HG03280 (cell line): ENCODE data around the gene SSNA1.
A peak's percentile ranks its signal among the peaks of the same experiment; 100 is the strongest.

Experiments used
- ATAC-seq: cut with Tn5 transposase; IDR thresholded peaks from one replicate; pipeline ENCODE4 v1.9.1; 2021; ENCODE audit warnings: mild to moderate bottlenecking, moderate library complexity; ENCODE audit not compliant: unreplicated experiment

Gene SSNA1

DNA sequence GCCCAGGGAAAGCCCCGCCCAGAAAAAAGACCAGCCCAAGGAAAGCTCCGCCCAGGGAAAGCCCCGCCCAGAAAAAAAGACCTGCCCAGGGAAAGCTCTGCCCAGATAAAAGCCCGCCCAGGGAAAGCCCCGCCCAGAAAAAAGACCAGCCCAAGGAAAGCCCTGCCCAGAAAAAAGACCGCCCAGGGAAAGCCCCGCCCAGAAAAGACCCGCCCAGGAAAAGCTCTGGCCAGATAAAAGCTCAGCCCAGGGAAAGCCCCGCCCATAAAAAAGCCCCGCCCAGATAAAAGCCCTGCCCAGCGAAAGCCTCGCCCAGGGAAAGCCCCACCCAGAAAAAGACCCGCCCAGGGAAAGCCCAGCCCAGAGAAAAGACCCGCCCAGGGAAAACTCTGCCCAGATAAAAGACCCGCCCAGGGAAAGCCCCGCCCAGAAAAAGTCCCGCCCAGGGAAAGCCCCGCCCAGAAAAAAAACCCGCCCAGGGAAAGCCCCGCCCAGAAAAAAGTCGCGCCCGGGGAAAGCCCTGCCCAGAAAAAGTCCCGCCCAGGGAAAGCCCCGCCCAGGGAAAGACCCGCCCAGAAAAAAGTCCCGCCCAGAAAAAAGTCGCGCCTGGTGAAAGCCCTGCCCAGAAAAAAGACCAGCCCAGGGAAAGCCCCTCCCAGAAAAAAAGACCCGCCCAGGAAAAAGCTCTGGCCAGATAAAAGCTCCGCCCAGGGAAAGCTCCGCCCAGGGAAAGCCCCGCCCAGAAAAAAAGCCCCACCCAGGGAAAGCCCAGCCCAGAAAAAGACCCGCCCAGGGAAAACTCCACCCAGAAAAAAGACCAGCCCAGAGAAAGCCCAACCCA is 37.6 kb upstream of the SSNA1 start:
- ATAC-seq, result peak; percentile 43

DNA sequence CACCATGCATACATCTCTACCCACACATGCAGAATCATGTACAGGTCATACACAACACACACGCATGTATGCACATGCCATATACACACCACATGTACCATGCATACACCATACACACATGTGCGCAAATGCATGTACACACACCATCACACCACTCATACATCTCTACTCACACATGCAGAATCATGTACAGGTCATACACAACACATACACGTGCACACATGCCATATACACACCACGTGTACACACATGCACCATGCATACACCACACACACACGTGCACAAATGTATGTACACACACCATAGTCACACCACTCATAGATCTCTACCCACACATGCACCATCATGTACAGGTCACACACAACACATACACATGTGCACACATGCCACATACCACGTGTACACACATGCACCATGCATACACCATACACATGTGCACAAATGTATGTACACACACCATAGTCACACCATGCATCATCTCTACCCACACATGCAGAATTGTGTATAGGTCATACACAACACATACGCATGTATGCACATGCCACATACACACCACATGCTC is 35.6 kb upstream of the SSNA1 start:
- ATAC-seq, result no peak

DNA sequence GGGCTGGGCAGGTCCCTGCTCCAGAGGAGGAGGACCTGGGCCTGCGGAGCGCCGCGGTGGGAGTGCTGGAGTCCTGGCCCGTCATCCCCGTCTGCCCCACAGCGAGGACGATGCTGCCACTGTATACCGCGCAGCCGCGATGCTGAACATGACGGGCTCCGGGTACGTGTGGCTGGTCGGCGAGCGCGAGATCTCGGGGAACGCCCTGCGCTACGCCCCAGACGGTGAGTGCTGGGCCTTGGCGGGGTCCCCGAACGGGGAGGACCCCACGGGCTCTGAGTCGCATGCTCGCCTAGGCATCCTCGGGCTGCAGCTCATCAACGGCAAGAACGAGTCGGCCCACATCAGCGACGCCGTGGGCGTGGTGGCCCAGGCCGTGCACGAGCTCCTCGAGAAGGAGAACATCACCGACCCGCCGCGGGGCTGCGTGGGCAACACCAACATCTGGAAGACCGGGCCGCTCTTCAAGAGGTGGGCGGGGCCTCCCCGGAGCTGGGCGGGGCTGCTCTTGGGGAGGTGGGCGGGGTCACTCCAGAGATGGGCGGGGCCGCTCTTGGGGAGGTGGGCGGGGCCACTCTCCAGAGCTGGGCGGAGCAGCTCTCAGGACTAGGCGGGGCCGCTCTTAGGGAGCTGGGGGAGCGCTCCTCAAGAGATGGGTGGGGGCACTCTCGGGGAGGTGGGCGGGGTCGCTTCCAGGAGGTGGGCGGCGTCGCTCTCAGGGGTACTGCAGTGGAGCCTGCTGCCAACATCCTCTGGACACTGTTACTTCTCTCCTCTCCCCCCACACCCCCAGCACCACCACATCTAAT is 31.7 kb upstream of the SSNA1 start:
- ATAC-seq, result peak; percentile 40

- ATAC-seq, result no peak
Observed at GRCh38 chr9:137157618-137158415, 30.7 kb upstream of the SSNA1 start.

- ATAC-seq, result no peak
Observed at GRCh38 chr9:137158625-137159024, 29.9 kb upstream of the SSNA1 start.

- no peak for ATAC-seq
Observed at GRCh38 chr9:137159105-137160053, 29.1 kb upstream of the SSNA1 start.

DNA sequence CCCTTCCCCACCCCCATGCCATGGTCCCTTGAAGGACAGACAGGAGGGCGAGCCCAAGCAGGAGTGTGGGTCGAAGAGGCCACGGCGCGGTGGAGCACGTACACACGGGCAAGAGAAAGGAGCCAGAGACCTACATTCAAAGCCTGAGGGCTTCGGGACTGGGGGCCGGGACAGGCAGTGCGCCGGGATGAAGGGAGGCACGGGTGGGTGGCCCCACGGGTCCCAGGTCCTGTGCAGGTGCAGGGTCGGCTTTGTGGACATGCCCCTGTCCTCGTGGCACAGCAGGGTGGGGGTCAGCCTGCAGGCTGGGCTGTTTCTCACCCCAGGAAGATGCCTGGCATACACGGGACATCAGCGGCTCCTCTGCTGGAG is 28.4 kb upstream of the SSNA1 start:
- ATAC-seq, result no peak

DNA sequence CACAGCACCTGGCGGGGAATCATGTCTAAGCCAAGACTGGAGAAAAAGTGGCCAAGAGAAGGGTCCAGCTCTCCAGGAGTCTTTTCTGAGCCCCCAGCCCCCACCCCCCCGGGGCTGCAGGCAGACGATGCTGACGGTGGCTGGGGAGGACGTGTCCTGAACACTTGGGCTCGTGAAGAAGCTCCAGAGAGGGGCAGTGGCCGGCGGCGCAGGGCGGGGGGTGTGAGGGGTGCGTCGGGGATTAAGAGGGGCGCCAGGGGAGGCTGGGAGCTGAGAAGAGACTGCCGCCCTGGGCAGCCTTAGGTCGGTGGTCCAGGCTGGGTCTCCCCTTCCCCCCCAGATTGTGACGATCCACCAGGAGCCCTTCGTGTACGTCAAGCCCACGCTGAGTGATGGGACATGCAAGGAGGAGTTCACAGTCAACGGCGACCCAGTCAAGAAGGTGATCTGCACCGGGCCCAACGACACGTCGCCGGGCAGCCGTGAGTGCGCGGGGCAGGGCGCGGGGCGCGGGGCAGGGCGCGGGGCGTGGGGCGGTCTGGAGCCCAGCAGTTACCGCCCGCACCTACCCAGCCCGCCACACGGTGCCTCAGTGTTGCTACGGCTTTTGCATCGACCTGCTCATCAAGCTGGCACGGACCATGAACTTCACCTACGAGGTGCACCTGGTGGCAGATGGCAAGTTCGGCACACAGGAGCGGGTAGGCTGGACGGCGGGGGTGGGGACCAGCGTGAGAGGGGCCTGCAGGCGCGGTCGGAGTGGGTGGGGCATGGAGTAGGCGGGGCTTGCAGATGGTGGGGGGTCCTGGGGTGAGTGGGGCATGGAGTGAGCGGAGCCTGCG is 27.5 kb upstream of the SSNA1 start:
- no peak for ATAC-seq

GRCh38 chr9:137161558-137162486 is 26.7 kb upstream of the SSNA1 start:
- ATAC-seq, result no peak

DNA sequence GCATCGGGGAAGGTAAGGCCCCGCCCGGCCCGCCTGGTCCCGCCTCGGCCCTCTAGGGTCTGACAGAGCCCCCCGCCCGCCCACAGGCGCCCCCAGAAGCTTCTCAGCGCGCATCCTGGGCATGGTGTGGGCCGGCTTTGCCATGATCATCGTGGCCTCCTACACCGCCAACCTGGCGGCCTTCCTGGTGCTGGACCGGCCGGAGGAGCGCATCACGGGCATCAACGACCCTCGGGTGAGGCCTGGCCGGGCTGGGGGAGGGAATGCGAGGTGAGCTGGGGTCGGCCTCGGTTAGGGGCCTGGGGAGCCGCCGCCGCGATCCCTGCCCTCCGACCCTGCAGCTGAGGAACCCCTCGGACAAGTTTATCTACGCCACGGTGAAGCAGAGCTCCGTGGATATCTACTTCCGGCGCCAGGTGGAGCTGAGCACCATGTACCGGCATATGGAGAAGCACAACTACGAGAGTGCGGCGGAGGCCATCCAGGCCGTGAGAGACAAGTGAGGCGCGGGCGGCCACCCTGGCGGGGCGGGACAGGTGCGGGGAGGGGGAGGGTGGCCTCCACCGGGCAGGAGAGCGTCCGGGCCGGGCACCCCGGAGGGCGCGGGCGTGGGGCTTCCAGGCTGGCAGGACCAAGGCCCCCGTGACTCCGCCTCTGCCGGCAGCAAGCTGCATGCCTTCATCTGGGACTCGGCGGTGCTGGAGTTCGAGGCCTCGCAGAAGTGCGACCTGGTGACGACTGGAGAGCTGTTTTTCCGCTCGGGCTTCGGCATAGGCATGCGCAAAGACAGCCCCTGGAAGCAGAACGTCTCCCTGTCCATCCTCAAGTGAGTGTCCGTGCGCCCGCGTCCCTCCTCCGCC is 25.7 kb upstream of the SSNA1 start:
- ATAC-seq, result no peak

DNA sequence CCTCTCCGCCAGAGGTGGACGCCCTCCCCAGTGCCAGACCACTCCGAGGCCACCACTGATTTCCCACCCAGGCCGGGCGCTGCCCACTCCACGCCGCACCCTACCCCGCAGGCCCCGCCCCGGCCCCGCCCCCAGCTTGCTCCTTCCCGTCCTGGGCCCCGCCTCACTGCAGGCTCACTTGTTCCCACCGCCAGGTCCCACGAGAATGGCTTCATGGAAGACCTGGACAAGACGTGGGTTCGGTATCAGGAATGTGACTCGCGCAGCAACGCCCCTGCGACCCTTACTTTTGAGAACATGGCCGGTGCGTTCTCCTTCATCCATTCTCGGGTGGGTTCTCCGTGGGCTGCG is 25.1 kb upstream of the SSNA1 start:
- ATAC-seq, result no peak

GRCh38 chr9:137163805-137164204 is 24.7 kb upstream of the SSNA1 start:
- ATAC-seq, result no peak

DNA sequence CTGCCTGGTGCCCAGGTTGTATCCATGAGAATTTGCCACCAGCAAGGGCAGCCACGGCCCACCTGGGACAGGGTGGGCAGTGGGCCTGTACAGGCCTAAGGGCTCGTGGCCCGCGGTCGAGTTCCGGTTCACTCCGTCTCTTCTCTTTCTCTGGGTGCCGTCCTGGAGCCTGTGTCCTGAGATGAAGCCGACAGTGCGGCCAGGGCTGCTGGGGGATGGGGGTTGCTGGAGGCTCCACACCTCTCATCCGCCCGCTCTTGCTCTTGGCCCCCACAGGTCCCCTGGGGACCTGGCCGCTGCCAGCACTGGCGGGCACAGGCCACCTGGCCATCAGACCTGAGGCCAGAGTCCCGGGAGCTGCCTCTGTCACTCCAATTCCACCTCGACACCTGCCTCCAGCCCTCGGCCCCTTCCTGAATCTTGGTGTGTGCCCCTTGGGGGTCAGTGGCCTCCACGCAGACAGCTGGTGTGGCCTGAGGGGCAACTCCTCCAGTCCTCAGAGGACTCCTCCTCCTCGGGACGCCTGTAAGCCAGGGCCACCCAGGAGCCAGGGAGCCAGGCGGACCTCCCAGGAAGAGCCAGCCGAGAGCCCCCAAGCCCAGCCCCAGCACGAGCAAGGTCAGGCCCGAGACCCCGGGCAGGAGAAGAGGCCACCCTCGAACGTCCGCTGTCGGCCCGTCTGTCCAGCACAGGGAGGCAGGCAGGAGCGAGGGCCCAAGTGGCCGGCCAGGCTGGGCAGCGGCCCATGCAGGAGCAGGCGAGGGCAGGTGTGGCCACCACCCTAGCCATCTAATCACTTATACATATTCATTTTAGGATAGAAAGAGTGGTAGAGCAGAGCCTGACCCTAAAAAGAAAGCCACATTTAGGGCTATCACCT is 23.9 kb upstream of the SSNA1 start:
- ATAC-seq, result no peak

DNA sequence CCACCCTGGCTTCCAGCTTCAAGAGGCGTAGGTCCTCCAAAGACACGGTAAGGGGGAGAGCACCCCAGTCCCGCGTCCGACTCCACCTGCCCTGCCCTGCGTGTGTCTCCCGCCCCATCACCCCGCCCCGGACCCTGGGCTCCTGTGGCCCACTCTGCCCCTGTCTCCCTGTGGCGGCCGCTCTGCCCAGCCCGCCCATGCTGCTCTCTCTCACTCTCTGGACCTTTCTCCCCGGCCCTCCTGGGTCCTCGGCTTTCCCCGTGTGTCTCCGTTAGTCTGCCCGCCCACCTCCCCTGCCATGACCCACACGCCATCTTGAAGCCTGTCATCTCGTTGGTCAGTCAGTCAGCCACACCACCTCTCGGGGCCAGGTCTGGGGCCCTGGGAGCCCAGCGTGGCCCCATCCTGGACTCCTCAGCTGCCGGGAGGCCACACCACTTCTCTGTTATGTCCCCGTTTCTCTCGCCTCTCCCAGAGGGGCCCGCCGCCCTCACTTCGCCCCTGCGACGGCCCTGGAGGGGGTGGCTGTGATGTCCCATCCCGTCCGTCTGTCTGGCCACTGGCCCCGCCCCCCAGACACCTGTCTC is 23.1 kb upstream of the SSNA1 start:
- no peak for ATAC-seq

GRCh38 chr9:137166380-137167229 is 21.9 kb upstream of the SSNA1 start:
- no peak for ATAC-seq
